IPS DF 6.9 (cell line): ENCODE results near the gene MISFA.
"Not testable (repeated sequence)": the region's sequence is repeated elsewhere in the genome, so short reads cannot be mapped to it uniquely, and the experiment has no call there.

Source experiments
- DNase-seq: peaks from one replicate; pipeline ENCODE4 v3.0.0-alpha.2; 2013; ENCODE audit warnings: low read depth, low spot score
- H3K27ac ChIP-seq: one replicate; pipeline ENCODE4 v1.5.1; 2013; ENCODE audit warnings: low read length, control low read depth
- H3K27me3 ChIP-seq: 2 replicates; pipeline ENCODE4 v1.6.1; 2013; ENCODE audit warnings: mild to moderate bottlenecking, low read length; ENCODE audit not compliant: control insufficient read depth, insufficient read depth
- H3K36me3 ChIP-seq: 2 replicates; pipeline ENCODE4 v1.6.1; 2013; ENCODE audit warnings: low read length; ENCODE audit not compliant: control insufficient read depth, insufficient read depth
- H3K4me1 ChIP-seq: 2 replicates; pipeline ENCODE4 v1.6.1; 2013; ENCODE audit warnings: low read length; ENCODE audit not compliant: control insufficient read depth, insufficient read depth
- H3K4me3 ChIP-seq: 2 replicates; pipeline ENCODE4 v1.5.1; 2013; ENCODE audit warnings: mild to moderate bottlenecking, low read length
- H3K9me3 ChIP-seq: 2 replicates; pipeline ENCODE4 v1.6.1; 2013; ENCODE audit warnings: low read length, inconsistent platforms; ENCODE audit not compliant: control insufficient read depth, insufficient read depth
- WGBS: extraction: QIAGEN DNeasy Blood & Tissue Kit; methylation state at CpG from one replicate; pipeline ENCODE4 v1.1.7; 2013; ENCODE audit warnings: mixed read lengths, missing lambda C conversion rate; ENCODE audit not compliant: insufficient read length, insufficient coverage; 5-methylcytosine and 5-hydroxymethylcytosine counted together

Gene MISFA

GRCh38 chr11:18618342-18619025 lies 18.9 kb downstream of the MISFA start:
- H3K27ac ChIP-seq, result no peak overlapping the region
- peaks cover 6% of the 10 kb centered on the region; the same call in 1 of the 2 replicates for H3K36me3 ChIP-seq
- no peaks in the 10 kb centered on the region for H3K9me3 ChIP-seq
- no peaks in the 10 kb centered on the region for H3K27me3 ChIP-seq
- WGBS, result no CpG with 5 or more reads among the region's 5 CpGs
- DNase-seq, result no peak
- H3K4me1 ChIP-seq, result no peaks in the 10 kb centered on the region
- no peak overlapping the region for H3K4me3 ChIP-seq

GRCh38 chr11:18623707-18624106 lies 24.1 kb downstream of the MISFA start:
- no peak overlapping the region for H3K27ac ChIP-seq
- no peaks in the 10 kb centered on the region for H3K4me1 ChIP-seq
- no peaks in the 10 kb centered on the region for H3K9me3 ChIP-seq
- WGBS, result no CpG with 5 or more reads among the region's 2 CpGs
- no peak for DNase-seq
- no peak overlapping the region for H3K4me3 ChIP-seq
- H3K27me3 ChIP-seq, result no peaks in the 10 kb centered on the region
- H3K36me3 ChIP-seq, result no peaks in the 10 kb centered on the region

GRCh38 chr11:18624161-18624560 lies 24.6 kb downstream of the MISFA start:
- Histone ChIP-seq H3K4me3 (no peak overlapping the region), H3K9me3 (no peaks in the 10 kb centered on the region), H3K4me1 (no peaks in the 10 kb centered on the region), H3K27me3 (no peaks in the 10 kb centered on the region), H3K27ac (no peak overlapping the region), H3K36me3 (no peaks in the 10 kb centered on the region)
- no CpG with 5 or more reads among the region's 1 CpG for WGBS
- DNase-seq, result no peak

DNA sequence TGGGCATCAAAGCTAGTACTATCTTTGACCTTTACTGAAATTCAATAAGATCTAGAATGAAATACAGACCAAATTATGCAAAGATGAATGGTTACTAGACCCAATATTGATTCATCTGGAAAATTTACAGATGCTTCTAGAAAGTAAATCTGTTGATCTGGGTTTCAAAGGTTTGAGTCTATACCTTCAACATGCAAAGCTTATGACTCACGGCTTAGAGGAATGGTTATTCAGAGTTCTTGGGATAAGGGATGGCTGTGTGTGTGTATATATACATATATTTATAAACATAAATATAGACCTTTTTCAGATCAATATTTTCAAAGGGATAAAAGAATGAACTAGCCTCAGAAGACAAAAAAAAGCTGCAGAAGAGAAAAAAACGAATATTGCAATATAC lies 33.3 kb downstream of the MISFA start:
- Histone ChIP-seq H3K4me3 (no peak overlapping the region), H3K9me3 (no peaks in the 10 kb centered on the region), H3K27ac (no peak overlapping the region), H3K27me3 (no peaks in the 10 kb centered on the region), H3K36me3 (no peaks in the 10 kb centered on the region), H3K4me1 (no peaks in the 10 kb centered on the region)
- no peak for DNase-seq
- WGBS, result no CpG with 5 or more reads among the region's 2 CpGs

DNA sequence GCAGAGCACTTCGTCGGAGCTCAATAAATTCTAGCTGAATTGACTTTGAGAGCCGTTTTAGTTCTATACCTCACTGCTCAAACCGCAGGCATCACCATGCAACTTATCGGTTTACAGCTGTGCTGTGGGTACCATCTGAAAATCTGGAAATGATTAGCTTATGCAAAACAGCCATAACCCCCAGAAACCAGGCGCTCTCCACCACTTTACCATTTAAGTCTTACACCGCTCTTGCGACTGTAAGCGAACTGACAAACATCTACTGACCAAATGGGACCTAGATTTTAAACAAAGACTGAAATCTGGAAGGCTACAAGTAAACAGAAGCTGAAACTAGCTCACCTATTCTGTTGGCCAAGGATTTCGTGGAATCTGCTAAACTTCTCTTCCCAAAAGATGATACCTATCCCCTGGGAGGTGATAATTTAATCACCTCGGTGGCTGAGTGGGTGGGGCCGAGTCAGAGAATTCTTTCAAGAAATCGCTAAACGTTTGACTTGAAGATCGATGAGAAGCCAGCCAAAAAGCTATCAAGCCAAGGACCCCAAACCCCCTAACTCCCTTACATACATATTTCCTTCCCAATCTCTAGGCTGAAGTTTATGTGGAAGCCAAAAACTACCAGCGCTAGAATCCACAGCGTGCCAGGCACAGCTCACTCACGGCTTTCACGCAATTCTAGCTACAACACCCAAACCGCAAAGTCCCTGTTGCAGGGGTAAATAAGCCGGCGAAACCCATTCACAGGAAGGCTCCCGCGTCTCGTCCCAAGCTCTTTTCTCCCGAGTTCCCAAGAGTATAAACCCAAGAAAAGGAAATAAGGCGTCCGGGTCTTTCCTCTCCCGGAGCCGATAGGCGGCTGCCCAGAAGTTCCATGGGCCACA lies 33.9 kb downstream of the MISFA start:
- Histone ChIP-seq H3K4me1 (no peaks in the 10 kb centered on the region), H3K36me3 (no peaks in the 10 kb centered on the region), H3K4me3 (peak overlapping the region; percentile 91), H3K27me3 (no peaks in the 10 kb centered on the region), H3K27ac (no peak overlapping the region), H3K9me3 (no peaks in the 10 kb centered on the region)
- DNase-seq, result no peak
- WGBS, result no CpG with 5 or more reads among the region's 31 CpGs

DNA sequence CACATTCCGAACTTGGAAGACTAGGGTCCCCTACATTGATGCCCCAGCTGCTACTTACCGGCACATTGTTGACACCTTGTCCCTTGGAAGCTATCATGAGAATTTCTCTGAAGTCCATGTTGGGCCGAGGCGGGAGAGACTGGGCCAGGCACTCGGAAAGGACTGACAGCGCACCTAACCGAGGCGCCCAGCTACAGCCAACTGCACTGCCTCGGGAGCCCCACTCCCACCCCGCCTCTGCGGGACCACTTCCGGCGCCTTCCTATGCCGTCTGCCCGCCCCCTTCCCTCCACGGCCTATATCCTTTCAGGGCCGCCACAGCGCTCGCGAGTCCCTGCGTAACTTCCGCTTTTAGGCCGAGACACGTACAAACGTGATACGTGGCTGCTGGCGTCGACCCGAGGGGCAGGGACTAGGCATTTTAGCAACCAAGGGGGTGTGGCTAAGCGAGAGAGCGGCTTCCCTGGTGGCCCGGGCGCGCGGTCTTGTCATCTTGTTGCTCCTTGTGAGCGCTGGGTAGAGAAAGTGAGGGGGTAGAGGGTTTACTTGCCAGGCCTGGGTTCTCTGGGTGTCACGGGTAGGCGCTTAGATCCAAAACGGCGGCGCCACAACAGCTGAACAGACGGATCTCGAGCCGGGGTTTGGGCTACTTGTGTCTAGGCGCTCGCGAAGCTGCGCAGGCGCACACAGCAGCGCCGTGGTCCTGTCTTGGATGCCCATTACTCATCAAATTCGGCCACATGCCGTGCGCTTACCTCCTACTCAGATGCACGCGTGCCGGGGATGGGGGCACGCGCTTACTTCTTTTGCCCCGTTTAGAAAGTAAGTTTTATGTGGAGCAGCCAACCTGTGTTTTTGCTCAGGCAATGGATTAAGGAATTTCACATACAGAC lies 34.8 kb downstream of the MISFA start, which contains the start of gene SPTY2D1:
Gene SPTY2D1 (minus strand): TSS at position 203 of the 893 bp plus-strand sequence. CDS start 85 bp downstream, at position 118.
- peak; percentile 98 for DNase-seq
- no peaks in the 10 kb centered on the region for H3K36me3 ChIP-seq
- H3K27ac ChIP-seq, result no peak within 1 kb of the TSS
- WGBS, result no CpG with 5 or more reads among the region's 60 CpGs
- peak within 1 kb of the TSS; percentile 91 for H3K4me3 ChIP-seq
- no peaks in the 10 kb centered on the region for H3K4me1 ChIP-seq
- no peaks in the 10 kb centered on the region for H3K27me3 ChIP-seq
- H3K9me3 ChIP-seq, result no peaks in the 10 kb centered on the region

- no peaks in the 10 kb centered on the region for H3K4me1 ChIP-seq
- no peak for DNase-seq
- H3K4me3 ChIP-seq, result no peak overlapping the region
- H3K9me3 ChIP-seq, result no peaks in the 10 kb centered on the region
- WGBS, result no CpG with 5 or more reads among the region's 1 CpG
- no peaks in the 10 kb centered on the region for H3K27me3 ChIP-seq
- no peaks in the 10 kb centered on the region for H3K36me3 ChIP-seq
- no peak overlapping the region for H3K27ac ChIP-seq
These were observed 42.1 kb downstream of the MISFA start for GRCh38 chr11:18641677-18642076.

- not testable (repeated sequence) for H3K27ac ChIP-seq, H3K4me3 ChIP-seq, H3K36me3 ChIP-seq, H3K27me3 ChIP-seq, DNase-seq, H3K4me1 ChIP-seq, H3K9me3 ChIP-seq
- WGBS, result no CpG with 5 or more reads among the region's 4 CpGs
These were observed 43.4 kb downstream of the MISFA start for GRCh38 chr11:18643034-18643433.

DNA sequence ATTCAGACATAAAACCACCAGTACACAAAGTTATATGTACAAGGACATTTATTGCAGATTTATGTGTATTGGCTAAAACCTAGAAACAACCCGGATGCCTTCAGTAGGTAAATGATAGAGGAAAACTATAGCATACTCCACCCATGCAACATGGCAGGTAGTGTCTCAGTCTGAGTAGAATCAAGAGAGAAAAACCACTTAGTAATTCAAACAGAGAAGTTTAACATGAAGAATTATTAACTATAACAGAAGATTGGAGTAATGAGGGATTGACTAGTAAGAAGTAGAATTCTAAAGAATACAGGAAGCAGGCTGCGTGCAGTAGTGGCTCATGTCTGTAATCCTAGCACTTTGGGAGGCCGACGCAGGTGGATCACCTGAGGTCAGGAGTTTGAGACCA lies 50.8 kb downstream of the MISFA start:
- no CpG with 5 or more reads among the region's 4 CpGs for WGBS
- H3K27ac ChIP-seq, result no peak overlapping the region

More for the DNA sequence above, 50.8 kb downstream of the MISFA start:
- DNase-seq, result no peak
- Histone ChIP-seq H3K4me3 (no peak overlapping the region), H3K27me3 (no peaks in the 10 kb centered on the region), H3K4me1 (0 out of 2 replicates have a peak, but pooled peaks cover 2% of the 10 kb centered on the region), H3K9me3 (no peaks in the 10 kb centered on the region), H3K36me3 (no peaks in the 10 kb centered on the region)
